Activated CD8-positive, alpha-beta memory T cell treated with anti-CD3 and anti-CD28 coated beads for 48 hours (primary cell): ENCODE data around the gene RRM1.
"Not testable (repeated sequence)": the region's sequence is repeated elsewhere in the genome, so short reads cannot be mapped to it uniquely, and the experiment has no call there.

Source experiments
- DNase-seq, 3 experiments: peaks; one replicate each; pipeline ENCODE4 v3.0.0-alpha.2; 2020; ENCODE audit warnings: low read depth in 2 of 3, low spot score in 2 of 3

The RRM1 gene

DNA sequence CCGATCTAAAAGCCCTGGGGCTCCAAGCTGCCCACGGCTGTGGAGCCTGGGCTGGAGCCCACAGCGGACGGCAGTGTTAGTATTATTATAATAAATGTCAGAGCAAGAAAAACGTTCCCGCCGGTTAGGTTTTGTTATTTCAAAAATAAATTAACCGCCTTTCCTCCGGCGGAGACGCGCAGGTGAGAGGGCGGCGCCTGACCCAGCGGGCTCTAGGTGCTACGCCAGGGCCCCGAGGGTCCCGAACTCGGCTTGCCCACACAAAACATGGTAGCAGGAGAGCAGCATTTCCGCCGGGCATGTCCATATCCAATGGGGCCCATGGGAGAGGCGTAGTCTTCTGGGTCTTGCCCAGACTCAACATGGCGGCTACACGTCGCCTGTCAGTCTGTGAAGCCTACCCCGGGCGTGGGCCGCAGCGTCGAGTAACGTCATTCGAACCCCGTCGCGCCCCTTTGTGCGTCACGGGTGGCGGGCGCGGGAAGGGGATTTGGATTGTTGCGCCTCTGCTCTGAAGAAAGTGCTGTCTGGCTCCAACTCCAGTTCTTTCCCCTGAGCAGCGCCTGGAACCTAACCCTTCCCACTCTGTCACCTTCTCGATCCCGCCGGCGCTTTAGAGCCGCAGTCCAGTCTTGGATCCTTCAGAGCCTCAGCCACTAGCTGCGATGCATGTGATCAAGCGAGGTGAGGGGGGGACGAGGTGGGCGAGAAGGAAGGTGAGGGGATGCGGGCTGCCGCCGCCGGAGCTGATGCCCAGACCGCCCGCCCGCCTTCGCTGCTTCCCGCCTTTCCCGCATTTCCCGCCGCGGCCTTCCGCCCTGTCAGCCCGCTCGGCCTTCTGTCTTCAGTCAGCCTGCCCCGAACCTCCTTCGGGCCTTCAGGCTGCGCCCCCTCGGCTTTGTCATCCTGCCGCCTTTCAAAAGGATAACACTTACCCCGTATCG lies at the start of gene RRM1:
RRM1 (plus strand) TSS at position 452 of the 944 bp plus-strand sequence; CDS start at position 666, 214 bp downstream.
- DNase-seq: peak; percentile 88 to 96 (median 95)

DNA sequence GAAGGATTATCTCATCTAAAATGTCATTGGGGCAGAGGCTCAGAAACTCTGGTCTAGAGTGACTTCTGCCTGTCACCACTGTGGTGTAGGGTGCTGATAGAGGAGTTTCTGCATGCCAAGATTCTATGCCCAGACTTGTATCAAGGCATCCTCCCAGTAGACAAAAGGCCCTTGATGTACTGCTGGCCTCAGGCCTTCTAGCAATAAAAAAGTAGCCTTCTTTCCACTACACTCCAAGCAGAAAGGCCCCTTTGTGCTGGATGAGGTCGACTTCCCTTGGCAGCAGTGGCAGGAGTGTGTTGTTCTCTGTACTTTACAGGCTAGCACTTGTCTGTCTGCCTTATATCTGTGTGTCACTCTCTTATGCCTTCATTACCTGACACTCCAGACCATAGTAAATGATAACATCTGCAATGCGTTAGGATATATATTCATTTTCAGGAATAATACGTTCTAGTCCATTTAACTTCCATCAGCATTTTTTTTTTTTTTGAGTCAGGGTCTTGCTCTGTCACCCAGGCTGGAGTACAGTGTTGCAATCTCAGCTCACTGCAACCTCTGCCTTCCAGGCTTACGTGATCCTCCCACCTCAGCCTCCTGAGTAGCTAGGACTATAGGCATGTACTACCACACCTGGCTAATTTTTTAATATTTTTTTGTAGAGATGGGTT lies 49.5 kb upstream of the RRM1 start:
- no peak for DNase-seq

DNA sequence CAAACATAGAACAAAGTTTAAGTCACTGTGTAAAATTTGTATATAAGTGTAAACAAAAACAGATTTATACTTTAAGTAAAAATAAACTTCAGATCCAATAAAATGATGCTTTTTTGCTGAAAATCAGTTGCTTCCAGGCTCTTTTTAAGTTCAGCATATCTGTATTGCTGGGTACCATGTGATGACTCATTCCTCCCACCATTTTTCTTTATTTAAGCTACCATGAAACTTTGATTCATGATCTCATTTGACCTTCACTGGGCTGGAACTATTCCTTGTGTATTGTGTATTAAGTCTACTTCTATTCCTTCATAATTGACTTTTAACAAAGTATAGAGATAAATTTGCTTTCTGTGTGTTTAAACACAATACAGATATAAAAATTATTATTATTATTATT lies 46.3 kb upstream of the RRM1 start:
- no peak for DNase-seq

DNA sequence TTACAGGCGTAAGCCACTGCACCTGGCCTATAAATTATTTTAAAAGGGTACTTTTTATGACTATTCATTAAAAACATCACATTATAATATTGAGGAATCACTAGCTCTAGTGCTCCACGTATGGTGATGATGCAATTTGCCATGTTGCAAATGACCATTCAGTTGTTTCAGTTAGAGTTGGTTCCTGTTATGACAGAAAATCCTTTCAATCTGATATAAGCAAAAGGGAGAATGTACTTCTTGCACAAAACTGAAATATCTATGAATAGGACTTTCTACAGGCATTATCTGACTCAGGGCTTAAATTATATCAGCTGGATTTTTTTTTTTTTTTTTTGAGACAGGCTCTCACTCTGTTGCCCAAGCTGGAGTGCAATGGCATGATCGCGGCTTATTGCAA lies 45.6 kb upstream of the RRM1 start:
- DNase-seq: no peak

DNA sequence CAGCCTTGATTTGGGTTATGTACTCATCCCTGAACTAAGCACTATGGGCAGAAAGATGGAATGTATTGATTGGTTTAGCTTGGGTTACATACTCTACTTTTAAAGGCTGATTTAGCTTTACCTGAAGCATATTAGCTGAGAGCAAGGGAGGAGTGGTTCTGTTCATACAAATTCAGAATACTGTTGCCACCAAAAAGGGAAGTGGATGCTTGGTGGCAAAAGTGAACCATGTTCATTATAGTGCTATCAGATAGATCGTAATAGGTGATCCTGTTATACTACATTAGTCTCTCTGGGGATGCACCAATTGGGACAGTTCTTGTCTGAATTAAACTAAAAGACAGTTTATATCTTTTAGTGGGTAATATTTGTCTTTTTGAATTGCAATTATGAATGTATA lies 44.5 kb upstream of the RRM1 start:
- no peak for DNase-seq

DNA sequence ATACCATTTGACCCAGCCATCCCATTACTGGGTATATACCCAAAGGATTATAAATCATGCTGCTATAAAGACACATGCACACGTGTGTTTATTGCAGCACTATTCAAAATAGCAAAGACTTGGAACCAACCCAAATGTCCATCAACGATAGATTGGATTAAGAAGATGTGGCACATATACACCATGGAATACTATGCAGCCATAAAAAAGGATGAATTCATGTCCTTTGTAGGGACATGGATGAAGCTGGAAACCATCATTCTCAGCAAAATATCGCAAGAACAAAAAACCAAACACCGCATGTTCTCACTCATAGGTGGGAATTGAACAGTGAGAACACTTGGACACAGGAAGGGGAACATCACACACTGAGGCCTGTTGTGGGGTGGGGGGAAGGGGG lies 41.4 kb upstream of the RRM1 start:
- DNase-seq: not testable (repeated sequence)

DNA sequence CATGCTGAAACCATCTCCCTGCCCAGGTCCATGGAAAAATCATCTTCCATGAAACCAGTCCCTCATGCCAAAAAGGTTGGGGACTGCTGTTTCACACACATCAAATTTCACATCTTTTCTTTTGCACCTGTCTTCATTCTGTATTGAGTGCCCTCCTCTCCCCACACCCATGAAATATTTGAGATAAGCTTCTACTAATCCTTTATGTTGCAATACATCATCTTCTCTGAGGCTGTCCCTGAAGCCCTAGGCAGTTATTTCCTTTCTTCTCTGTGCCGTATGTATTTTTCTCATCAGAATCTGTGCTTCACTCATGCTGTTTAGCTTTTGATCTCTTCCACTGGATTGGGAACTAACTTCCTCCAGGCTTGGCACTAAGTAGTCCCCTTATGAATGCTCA lies 40.0 kb upstream of the RRM1 start:
- no peak for DNase-seq

DNA sequence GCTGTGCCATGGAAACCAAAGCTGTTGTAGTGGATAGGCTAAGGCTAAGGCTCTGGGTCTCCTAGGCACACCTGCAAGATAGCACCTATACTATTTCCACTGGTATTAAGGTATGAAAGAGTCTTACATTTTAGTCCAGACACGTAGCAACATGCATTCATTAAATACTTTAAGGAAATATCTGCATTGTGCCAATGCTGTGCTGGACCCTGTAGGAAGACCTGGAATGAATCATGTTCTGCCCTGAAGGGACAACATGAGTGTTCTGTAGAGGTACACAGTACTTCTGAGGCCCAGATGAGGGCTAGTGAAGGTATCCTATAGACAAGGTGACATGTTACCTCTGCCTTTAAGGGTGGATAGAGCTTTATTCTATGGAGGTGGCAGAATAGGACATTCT lies 35.2 kb upstream of the RRM1 start:
- no peak for DNase-seq

DNA sequence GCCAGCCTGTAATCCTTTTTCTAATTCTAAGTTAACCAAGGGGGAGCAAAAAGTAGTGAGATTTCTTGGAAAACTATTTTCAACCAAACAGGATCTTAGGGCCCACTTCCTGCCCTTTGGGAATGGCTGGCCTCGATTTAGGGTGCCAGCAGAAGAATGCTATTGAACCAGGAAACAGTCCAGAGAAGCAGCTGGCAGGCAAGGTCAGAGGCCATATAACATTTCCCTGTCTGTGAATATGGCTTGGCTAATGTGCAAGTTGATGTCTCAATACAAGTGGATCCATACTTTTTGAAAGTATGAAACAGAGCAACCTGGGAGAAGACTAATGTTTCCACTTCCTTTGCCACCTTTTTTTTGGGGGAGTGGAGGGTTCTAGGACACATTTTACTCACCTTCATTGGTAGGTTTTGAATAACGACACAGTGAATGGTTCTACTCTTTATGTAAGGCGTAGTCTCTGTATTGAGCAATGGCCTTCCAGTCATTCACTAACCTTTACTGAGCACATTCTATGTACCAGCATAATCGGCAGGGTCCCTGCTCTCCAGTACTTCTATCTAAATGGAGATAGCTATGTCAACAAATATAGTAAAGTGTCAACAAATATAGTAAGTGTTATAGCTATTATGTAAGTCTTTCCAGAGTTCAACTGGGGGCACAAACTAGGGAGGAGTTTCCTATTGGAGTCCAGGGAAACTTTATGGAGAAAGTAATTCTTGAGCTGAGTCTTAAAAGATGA lies 34.2 kb upstream of the RRM1 start:
- no peak for DNase-seq

DNA sequence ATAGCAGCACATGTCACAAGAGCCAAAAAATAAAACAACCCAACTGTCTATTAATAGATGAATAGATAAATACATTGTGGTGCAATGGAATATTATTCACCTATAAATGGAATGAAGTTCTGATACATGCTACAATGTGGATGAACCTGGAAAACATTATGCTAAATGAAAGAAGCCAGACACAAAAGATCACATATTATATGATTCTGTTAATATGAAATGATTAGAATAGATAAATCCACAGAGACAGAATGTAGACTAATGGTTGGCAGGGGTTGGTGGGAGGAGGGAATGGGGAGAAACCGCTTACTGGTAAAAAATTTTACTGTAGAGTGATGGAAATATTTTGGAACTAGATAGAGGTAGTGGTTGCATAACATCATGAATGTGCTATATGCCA lies 32.9 kb upstream of the RRM1 start:
- no peak for DNase-seq

DNA sequence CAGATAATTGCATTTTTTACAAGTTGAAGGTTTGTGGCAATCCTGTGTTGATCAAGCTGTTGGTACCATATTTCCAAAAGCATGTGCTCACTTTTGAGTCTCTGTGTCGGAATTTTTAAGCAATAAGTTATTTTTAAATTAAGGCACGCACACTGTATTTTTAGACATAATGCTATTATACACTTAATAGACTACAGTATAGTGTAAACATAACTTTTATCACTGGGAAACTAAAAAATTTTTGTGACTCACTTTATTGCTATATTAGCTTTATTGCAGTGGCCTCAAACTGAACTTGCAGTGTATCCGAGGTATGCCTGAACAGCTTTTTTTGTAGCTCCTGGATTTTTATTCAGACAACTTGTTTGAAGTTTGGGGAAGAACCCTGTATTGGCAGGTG lies 31.3 kb upstream of the RRM1 start:
- DNase-seq: no peak

DNA sequence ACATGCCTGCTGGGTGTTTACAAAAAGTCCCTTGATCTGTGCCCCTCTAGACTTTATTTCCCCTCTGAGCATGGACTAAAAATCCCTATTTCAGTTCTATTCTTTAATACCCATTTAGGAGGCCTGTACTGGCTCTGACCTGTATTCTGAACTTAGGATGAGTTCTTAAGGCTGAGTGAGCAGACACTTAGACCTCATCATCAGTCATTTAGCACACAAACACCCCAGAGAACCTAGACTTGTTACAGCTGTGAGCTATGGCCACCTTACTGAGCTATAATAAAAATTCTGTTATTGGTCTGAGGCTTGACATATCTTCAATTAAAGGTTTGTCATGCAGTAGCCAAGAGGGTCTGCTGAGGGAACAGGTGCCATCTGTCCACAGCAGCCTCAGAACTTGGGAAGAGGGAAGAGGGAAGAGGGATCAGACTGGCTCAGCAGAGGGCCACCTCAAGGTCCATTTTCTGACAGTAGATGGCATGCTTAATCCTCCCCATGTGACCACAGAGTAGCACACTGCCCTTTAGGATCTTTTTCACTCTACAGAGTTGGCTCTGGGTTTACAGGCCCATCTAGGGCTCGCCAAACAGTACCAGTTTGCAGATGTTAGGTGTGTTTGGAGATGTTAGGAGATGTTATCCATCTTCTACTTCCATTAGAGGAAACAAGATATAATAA lies 30.2 kb upstream of the RRM1 start:
- no peak for DNase-seq

DNA sequence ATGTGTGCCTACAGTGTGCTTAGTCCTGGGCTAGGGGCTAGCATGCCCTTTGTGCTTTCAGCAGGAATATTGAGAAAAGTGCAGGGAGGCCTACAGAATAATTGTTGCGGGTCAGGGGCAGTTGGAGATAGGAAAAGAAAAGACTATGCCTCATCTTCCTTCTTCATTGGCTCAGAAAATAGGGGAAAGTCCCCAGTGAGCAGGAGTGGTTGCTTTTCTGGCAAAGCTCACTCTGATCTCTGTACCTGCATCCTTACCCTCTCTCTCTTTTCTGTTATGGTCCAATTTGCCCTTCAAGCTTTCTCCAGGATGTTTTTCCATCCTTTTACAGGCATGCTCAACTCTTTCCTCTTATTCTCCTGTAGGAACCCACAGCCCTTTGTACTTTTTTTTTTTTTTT lies 29.5 kb upstream of the RRM1 start:
- no peak for DNase-seq

DNA sequence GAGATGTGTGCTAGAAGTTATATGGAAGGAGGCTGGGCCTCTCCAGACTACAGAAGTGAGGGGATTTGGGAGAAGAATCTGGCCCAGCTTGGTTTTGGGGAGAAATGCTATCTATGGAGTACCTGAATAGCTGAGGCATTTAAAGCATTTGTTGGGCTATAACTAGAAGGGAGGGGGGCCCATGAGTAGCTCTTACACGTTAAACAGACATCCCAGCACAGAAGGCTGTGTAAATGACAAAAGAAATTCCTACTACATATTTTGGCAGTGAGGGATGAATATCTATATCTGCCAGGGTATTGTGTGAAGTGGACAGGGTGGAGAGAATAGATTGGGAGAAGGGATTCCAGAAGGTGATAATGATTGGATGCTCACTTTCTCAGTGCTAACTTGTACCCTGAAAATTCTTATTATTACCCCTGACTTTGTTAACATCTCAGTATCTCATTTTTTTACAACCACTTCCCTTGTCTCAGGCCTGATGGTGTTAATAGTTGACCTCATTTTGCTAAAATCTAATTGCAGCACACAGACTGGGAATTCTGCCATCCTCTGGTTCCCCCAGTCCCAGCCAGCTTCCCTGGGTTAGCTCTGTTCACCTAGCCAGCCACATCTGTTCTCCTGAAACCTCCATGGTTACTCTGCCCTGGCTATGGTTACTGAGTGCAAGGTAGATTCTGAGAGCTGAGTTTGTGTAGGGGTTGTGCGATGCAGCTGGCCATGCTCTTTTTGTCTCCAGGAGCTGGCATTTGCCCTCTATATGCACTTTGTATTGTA lies 28.8 kb upstream of the RRM1 start:
- no peak for DNase-seq

DNA sequence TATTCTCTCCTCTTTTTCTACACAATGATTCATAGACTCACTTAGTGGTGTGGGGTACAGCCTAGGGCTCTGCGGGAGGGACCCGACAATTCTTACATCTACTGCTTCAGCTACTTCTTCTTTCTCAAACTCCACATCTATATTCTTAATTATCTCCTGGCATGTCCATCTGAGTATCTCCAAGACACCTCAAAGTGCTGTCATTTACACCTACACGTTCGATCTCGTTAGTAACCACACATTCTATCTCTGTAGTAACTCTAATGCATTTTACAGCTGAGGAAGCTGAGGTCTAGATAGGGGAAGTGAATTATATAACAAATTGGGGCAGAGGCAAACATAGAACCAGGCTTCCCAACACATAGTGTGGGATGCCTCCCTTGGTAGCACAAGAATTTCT lies 27.7 kb upstream of the RRM1 start:
- DNase-seq: no peak

DNA sequence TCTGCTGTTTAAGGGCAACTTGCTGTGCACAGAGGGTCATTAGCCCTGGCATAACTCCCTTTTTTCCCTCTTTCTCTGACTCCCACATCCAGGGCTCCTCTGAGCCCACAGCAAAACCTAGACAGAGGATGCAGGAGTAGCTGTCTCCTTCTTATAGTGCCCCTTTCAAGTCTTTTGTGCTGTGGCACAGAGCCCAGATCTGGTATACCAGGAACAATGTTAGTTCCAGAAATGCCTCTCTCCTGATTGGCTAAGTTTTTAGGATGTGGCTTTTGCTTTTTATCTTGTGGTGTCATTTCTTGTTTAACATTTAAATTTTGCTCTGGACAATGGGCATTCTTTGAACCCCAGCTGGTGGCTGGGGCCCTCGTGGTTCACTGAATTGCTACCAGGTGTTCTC lies 25.6 kb upstream of the RRM1 start:
- no peak for DNase-seq

DNA sequence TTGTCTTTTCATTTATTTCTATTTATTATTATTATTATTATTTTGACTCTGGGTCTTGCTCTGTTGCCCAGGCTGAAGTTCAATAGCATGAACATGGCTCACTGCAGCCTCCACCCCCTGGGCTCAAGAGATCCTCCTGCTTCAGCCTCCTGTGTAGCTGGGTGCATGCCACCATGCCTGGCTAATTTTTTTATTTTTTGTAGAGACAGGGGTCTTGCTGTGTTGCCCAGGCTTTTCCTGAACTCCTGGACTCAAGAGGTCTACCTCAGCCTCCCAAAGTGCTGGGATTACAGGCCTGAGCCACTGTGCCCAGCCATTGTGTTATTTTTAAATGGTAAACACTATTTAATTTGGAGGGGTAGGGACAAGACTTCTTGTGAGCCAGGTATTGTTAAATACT lies 23.3 kb upstream of the RRM1 start:
- no peak for DNase-seq

DNA sequence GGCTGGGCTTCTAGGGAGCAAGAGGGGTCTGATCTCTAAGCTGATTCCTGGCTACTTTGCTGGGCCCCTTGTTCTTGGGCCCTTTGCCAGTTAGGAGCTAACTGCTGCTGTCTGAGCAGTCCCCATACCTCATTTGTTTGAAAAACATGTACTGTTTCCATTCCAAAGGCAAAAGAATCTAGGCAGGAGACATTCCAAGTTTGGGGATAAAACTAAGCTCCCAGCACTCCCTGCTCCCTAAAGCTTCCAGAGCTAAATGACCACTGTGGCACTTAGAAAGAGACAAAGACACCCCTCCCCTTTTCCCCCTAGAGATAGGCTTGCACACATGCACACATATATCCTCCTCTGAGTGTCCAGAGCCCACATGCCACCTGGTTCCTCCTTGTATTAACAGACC lies 22.7 kb upstream of the RRM1 start:
- no peak for DNase-seq

DNA sequence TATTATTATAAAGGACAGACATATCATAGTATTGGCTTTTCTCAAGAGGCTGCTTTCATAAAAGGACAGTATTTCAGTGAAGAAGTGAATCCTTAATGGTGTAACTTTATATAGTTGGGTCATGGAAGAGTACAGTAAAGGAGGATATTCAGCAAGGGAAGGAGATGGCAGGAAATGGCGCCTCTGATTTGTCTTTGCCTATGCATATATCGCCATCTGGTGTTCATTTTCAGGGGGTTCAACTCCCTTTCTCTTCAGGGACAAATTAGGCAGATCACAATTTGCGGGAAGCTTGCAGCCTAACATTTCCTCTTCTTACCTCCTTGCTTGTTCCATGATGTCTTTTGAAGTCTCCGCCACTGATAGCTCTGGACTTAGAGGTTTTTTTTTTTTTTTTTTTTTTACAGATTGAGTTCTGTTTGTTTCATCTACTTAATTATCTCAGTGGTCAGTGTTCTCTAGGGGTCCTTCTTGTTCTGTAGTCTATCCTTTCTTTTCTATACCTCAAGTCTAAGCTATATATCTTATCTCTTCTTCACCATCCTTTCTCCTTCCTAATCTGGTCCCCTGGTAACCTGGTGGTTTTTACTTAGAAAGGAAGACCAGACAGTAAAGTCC lies 21.8 kb upstream of the RRM1 start:
- no peak for DNase-seq

DNA sequence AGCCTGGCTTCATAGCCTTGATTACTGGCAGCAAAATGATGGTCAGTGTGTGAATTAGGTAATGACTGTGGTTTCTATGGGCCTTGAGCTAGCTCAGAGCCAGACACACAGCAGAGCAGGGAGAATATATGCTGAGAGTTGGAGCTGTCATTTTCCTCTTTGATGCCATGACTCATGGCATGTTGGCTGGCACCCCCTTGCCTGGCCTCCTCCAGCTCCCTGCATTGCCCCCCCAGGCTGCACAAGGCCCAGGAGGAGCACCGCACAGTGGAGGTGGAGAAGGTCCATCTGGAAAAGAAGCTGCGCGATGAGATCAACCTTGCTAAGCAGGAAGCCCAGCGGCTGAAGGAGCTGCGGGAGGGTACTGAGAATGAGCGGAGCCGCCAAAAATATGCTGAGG lies 20.3 kb upstream of the RRM1 start:
- DNase-seq: no peak
